Upper lobe of left lung (tissue), 6 donors: Measurements from ENCODE around the gene COQ5. TPM values are rescaled to one million over a fixed set of nuclear protein-coding genes. Genes with fewer than 3 reads are reported as not detected.
"Not testable (repeated sequence)": the region's sequence is repeated elsewhere in the genome, so short reads cannot be mapped to it uniquely, and the experiment has no call there.

ENCODE experiments used
- ATAC-seq, 2 donors: fragments of 200-7000 bp; cut with Tn5 transposase; one replicate each; pipeline ENCODE4 v1.9.1; 2022; ENCODE audit warnings: mild to moderate bottlenecking in 2 of 2, moderate library complexity in 2 of 2; ENCODE audit not compliant: low FRiP score in 2 of 2
- DNase-seq, 2 donors: peaks; one replicate each; pipeline ENCODE4 v3.0.0-alpha.2; 2019 to 2020
- H3K27ac ChIP-seq, 4 donors: fragments of 200-600 bp; sonication (generic); one replicate each; pipeline ENCODE4 v1.5.1; 2016 to 2019
- H3K27me3 ChIP-seq, 4 donors: fragments of 200-600 bp; sonication (generic); one replicate each; pipeline ENCODE4 v1.5.1; 2017 to 2019
- H3K36me3 ChIP-seq, 4 donors: fragments of 200-600 bp; sonication (generic); one replicate each; pipeline ENCODE4 v1.5.1; 2016 to 2019
- H3K4me1 ChIP-seq, 4 donors: fragments of 200-600 bp; sonication (generic); one replicate each; pipeline ENCODE4 v1.5.1; 2018 to 2019
- H3K4me3 ChIP-seq, 4 donors: fragments of 200-600 bp; sonication (generic); one replicate each; pipeline ENCODE4 v1.5.1; 2017 to 2019; ENCODE audit warnings: mild to moderate bottlenecking in 2 of 4, moderate library complexity in 1 of 4
- H3K9me3 ChIP-seq, 4 donors: fragments of 200-600 bp; sonication (generic); one replicate each; pipeline ENCODE4 v1.5.1; 2018 to 2019
- CTCF ChIP-seq, 6 experiments: fragments of 450-650 bp in 4 of 6; fragments of 200-600 bp in 2 of 6; sonication (generic) in 2 of 6; IDR thresholded peaks; one replicate each; pipeline ENCODE4 v1.5.1; 2016 to 2019; ENCODE audit warnings: antibody characterized with exemption in 6 of 6
- EP300 ChIP-seq, 4 donors: sonication (generic); formaldehyde crosslinking; IDR thresholded peaks; one replicate each; pipeline ENCODE4 v1.5.1; 2017; ENCODE audit warnings: antibody characterized with exemption in 4 of 4, control low read depth in 2 of 4
- POLR2A ChIP-seq, 4 donors: fragments of 450-650 bp; IDR thresholded peaks; one replicate each; pipeline ENCODE4 v1.5.1; 2016 to 2017; ENCODE audit warnings: antibody characterized with exemption in 4 of 4, mild to moderate bottlenecking in 2 of 4
- POLR2AphosphoS5 ChIP-seq, 2 donors: sonication (generic); formaldehyde crosslinking; IDR thresholded peaks; one replicate each; pipeline ENCODE4 v1.5.1; 2017; ENCODE audit warnings: antibody characterized with exemption in 2 of 2
- WGBS, 2 donors: methylation state at CpG; one replicate each; pipeline ENCODE4 v1.1.5; 2017 to 2018; 5-methylcytosine and 5-hydroxymethylcytosine counted together
- total RNA-seq, 6 donors: library from RNA; depleted of rRNA in 4 of 6; stranded (reverse); fragments of >200 nt in 4 of 6; gene quantifications; one replicate each; pipeline versions ENCODE4 v1.1.0 to v1.2.1, GENCODE V29; 2016 to 2021
- donor health status: DM: no; HTN: no; CAD: no; lungs with moderate emphysema.
- donor health status: DM: no; HTN: yes; CAD: no; lungs with severe emphysema.

Gene COQ5
- total RNA-seq, 6 donors from 2014 or later: 7.5 to 26.0 (median 16.3) TPM

DNA sequence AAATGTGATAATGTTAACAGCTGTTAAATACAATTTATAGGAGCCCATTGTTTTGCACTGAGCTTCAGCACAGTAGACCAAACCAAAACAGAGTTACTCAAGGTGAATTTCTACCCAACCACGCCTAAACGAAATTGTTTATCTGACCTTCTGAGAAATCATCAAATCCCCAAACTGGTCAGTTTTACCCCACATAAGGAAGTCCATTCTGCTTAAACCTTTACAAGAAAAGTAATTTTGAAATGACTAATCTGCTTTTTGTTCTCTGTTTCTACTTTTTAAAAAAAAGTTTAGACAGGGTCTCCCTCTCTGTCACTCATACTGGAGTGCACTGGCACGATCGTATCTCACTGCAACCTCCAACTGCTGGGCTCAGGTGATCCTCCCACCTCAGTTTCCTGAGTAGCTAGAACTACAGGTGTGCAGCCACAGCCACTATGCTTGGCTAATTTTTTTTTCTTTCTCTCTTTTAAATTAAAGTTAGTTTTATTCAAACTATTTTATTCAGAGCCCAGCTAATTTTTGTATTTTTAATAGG, 3.8 kb upstream of the COQ5 start:
- Histone ChIP-seq H3K27ac (no peak overlapping the region), H3K27me3 (no peaks in the 10 kb centered on the region), H3K36me3 (no peaks in the 10 kb centered on the region), H3K9me3 (no peaks in the 10 kb centered on the region), H3K4me3 (no peak overlapping the region), H3K4me1 (peaks cover 20 to 45% (median 31%) of the 10 kb centered on the region in 4 donors)
- no peak for TF ChIP-seq CTCF (IDR thresholded peaks at IDR 0.05)
- no peak for TF ChIP-seq POLR2A (IDR thresholded peaks at IDR 0.05)
- no peak for TF ChIP-seq POLR2AphosphoS5 (IDR thresholded peaks at IDR 0.05)
- no peak for TF ChIP-seq EP300 (IDR thresholded peaks at IDR 0.05)
- ATAC-seq: no peak
- whole genome bisulfite sequencing, 2 donors: 84 to 87% methylated on average over 4 of the region's 4 CpGs
- no peak for DNase-seq

DNA sequence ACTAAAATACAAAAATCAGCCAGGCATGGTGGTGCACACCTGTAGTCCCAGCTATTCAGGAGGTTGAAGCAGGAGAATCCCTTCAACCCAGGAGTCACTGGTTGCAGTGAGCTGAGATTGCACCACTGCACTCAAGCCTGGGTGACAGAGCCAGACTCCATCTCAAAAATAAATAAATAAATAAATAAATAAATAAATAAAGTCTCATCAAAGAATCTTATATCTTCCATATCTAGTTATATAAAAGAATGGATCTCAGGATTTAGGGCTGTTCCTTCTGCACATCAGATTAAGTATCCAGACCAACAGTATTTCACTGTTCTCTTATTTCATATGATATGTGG, 1.4 kb upstream of the COQ5 start:
- H3K27me3 ChIP-seq, H3K36me3 ChIP-seq, DNase-seq, H3K9me3 ChIP-seq, ATAC-seq: not testable (repeated sequence)
- peak overlapping the region in 3 of 4 donors; percentile 58 to 92 (median 74) for H3K4me3 ChIP-seq
- H3K27ac ChIP-seq: peak overlapping the region; percentile 89 to 97 (median 90)
- peaks cover 0 to 22% (median 8%) of the 10 kb centered on the region in 4 donors for H3K4me1 ChIP-seq

DNA sequence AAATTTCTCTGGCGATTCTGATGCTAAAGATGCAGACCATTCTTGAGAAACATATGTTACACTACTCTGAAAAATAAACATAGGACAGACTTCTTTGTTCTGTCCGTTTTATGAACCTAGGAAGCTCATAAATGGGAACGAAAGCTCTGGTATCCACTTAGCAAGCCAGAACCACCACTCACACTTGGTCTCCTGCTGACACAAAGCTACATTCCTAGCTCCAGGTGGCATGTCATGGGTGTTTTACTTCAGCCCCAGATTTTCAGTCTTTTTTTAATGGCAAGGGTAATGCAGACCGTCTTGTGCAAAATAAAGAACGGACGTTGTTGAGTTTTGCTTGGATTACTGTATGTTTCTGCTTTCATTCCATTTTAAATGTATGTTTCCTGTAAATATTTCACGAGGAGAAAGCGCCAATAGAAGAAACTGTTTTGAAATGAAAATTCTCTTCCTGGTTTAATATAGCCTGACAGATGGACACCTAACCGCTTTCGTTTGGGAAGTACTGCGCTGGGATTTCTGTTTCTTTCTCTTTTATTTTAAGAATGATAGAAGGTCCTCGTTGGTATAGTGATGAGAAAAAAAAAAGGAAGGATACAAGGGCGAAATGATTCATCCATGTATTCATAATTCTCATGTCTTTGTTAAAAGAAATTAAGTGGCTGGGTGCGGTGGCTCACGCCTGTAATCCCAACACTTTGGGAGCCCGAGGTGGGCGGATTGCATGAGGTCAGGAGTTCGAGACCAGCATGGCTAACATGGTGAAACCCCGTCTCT, 871 bp upstream of the COQ5 start:
- no peaks in the 10 kb centered on the region for H3K36me3 ChIP-seq
- 31 to 33% methylated on average over 19 of the region's 19 CpGs for WGBS, 2 donors
- peak overlapping the region; percentile 89 to 97 (median 90) for H3K27ac ChIP-seq
- H3K27me3 ChIP-seq: no peaks in the 10 kb centered on the region
- peak in 1 of 2 donors; percentile 63 for ATAC-seq
- peak overlapping the region in 3 of 4 donors; percentile 58 to 92 (median 74) for H3K4me3 ChIP-seq
- no peaks in the 10 kb centered on the region for H3K9me3 ChIP-seq
- peaks cover 0 to 19% (median 8%) of the 10 kb centered on the region in 4 donors for H3K4me1 ChIP-seq
- peak in 1 of 2 donors; percentile 54 for DNase-seq
- no peak for TF ChIP-seq POLR2AphosphoS5 (IDR thresholded peaks at IDR 0.05)
- no peak for TF ChIP-seq POLR2A (IDR thresholded peaks at IDR 0.05)
- TF ChIP-seq EP300 (IDR thresholded peaks at IDR 0.05): no peak
- peak in 1 of 6 experiments; percentile 9 for TF ChIP-seq CTCF (IDR thresholded peaks at IDR 0.05)

GRCh38 chr12:120522568-120522967, 6.4 kb downstream of the COQ5 start:
- Histone ChIP-seq H3K36me3 (peaks cover 0 to 27% (median 3%) of the 10 kb centered on the region in 4 donors), H3K4me1 (no peaks in the 10 kb centered on the region), H3K27ac (no peak overlapping the region), H3K4me3 (no peak overlapping the region), H3K9me3 (no peaks in the 10 kb centered on the region), H3K27me3 (no peaks in the 10 kb centered on the region)
- ATAC-seq (no peak), DNase-seq (no peak)
- 90 to 98% methylated on average over 8 to 9 of the region's 9 CpGs for WGBS, 2 donors
- TF ChIP-seq POLR2AphosphoS5 (IDR thresholded peaks at IDR 0.05) (no peak), CTCF (IDR thresholded peaks at IDR 0.05) (no peak), EP300 (IDR thresholded peaks at IDR 0.05) (no peak), POLR2A (IDR thresholded peaks at IDR 0.05) (no peak)

GRCh38 chr12:120519324-120519723, 9.6 kb downstream of the COQ5 start:
- not testable (repeated sequence) for ATAC-seq, H3K4me3 ChIP-seq, H3K27me3 ChIP-seq, H3K9me3 ChIP-seq, H3K27ac ChIP-seq, H3K4me1 ChIP-seq, DNase-seq
- H3K36me3 ChIP-seq: peaks cover 0 to 56% (median 17%) of the 10 kb centered on the region in 4 donors
- WGBS, 2 donors: 97 to 99% methylated on average over 6 to 8 of the region's 8 CpGs

GRCh38 chr12:120515496-120515895, 13.5 kb downstream of the COQ5 start:
- TF ChIP-seq CTCF (IDR thresholded peaks at IDR 0.05) (no peak), EP300 (IDR thresholded peaks at IDR 0.05) (no peak), POLR2A (IDR thresholded peaks at IDR 0.05) (no peak), POLR2AphosphoS5 (IDR thresholded peaks at IDR 0.05) (no peak)
- DNase-seq: no peak
- H3K36me3 ChIP-seq: peaks cover 3 to 70% (median 29%) of the 10 kb centered on the region in 4 donors
- no peaks in the 10 kb centered on the region for H3K9me3 ChIP-seq
- H3K4me3 ChIP-seq: no peak overlapping the region
- no peaks in the 10 kb centered on the region for H3K27me3 ChIP-seq
- ATAC-seq: no peak
- 91 to 96% methylated on average over 2 of the region's 2 CpGs for WGBS, 2 donors
- H3K27ac ChIP-seq: no peak overlapping the region
- no peaks in the 10 kb centered on the region for H3K4me1 ChIP-seq
